ENCODE measurements around the gene ZNF253. TPM values are rescaled to one million over a fixed set of nuclear protein-coding genes. Genes with fewer than 3 reads are reported as not detected.
"Not testable (repeated sequence)": the region's sequence is repeated elsewhere in the genome, so short reads cannot be mapped to it uniquely, and the experiment has no call there.

Gene ZNF253
- total RNA-seq, 1 donor from 2014 or later, result 4.7 TPM

GRCh38 chr19:19892055-19892941 lies 26.6 kb downstream of the ZNF253 start:
- not testable (repeated sequence) for ATAC-seq

GRCh38 chr19:19900139-19900728 lies 34.6 kb downstream of the ZNF253 start:
- no peak for ATAC-seq
- DNase-seq (ENCODE audit: low spot score), result no peak

More at GRCh38 chr19:19892055-19892941, 26.6 kb downstream of the ZNF253 start:
- DNase-seq (ENCODE audit: low spot score), result not testable (repeated sequence)

- peak; percentile 79 for DNase-seq (ENCODE audit: low spot score)
- peak; percentile 92 for ATAC-seq
Observed at GRCh38 chr19:19900729-19901444, 35.2 kb downstream of the ZNF253 start, which contains the start of gene ZNF93. Gene ZNF93 (plus strand): TSS chr19:19900946. CDS start chr19:19901089, 143 bp downstream.

- DNase-seq (ENCODE audit: low spot score); ATAC-seq: not testable (repeated sequence)
Observed at GRCh38 chr19:19907551-19907950, 41.9 kb downstream of the ZNF253 start.

- ATAC-seq, result no peak
- DNase-seq (ENCODE audit: low spot score), result no peak
Observed at GRCh38 chr19:19909654-19910053, 44.0 kb downstream of the ZNF253 start.

GRCh38 chr19:19911150-19911549 lies 45.5 kb downstream of the ZNF253 start:
- DNase-seq (ENCODE audit: low spot score), result no peak
- no peak for ATAC-seq

GRCh38 chr19:19914596-19914995 lies 48.9 kb downstream of the ZNF253 start:
- no peak for DNase-seq (ENCODE audit: low spot score)

GRCh38 chr19:19930417-19930816 lies 64.7 kb downstream of the ZNF253 start:
- DNase-seq (ENCODE audit: low spot score); ATAC-seq: not testable (repeated sequence)

More at GRCh38 chr19:19914596-19914995, 48.9 kb downstream of the ZNF253 start:
- no peak for ATAC-seq

- not testable (repeated sequence) for ATAC-seq; DNase-seq (ENCODE audit: low spot score)
Observed at GRCh38 chr19:19933432-19934314, 68.0 kb downstream of the ZNF253 start.

GRCh38 chr19:19937403-19937802 lies 71.7 kb downstream of the ZNF253 start:
- ATAC-seq (no peak), DNase-seq (ENCODE audit: low spot score) (no peak)

GRCh38 chr19:19938449-19938848 lies 72.8 kb downstream of the ZNF253 start:
- DNase-seq (ENCODE audit: low spot score) (no peak), ATAC-seq (no peak)

GRCh38 chr19:19943848-19944582 lies 78.3 kb downstream of the ZNF253 start:
- ATAC-seq, result no peak
- DNase-seq (ENCODE audit: low spot score), result no peak

Other genes with a start within 250 kb of the ZNF253 start
- 0.18 TPM for gene PBX4, start 247.2 kb upstream of the ZNF253 start, total RNA-seq
- 1.3 TPM for gene LPAR2, start 237.7 kb upstream of the ZNF253 start, total RNA-seq
- gene GMIP, start 222.2 kb upstream of the ZNF253 start, total RNA-seq, result 3.7 TPM
- 34.2 TPM for gene ATP13A1, start 202.2 kb upstream of the ZNF253 start, total RNA-seq
- 3.4 TPM for gene ZNF101, start 197.0 kb upstream of the ZNF253 start, total RNA-seq
- gene ZNF14, start 132.8 kb upstream of the ZNF253 start, total RNA-seq, result 0.40 TPM
- gene ZNF506, start 44.1 kb upstream of the ZNF253 start, total RNA-seq, result 2.9 TPM
- gene ZNF93, start 35.1 kb downstream of the ZNF253 start, total RNA-seq, result 0.45 TPM
- 2.8 TPM for gene ZNF682, start 173.6 kb downstream of the ZNF253 start, total RNA-seq
- gene ZNF90, start 212.1 kb downstream of the ZNF253 start, total RNA-seq, result 0.43 TPM